GM21529 (cell line): ENCODE measurements around the gene APH1B.

Experiments used
- ATAC-seq: cut with Tn5 transposase; IDR thresholded peaks from one replicate; pipeline ENCODE4 v1.9.1; 2021; ENCODE audit not compliant: unreplicated experiment

APH1B gene

GRCh38 chr15:63350178-63350621 lies 72.8 kb downstream of the APH1B start:
- no peak for ATAC-seq

GRCh38 chr15:63351170-63351569 lies 73.8 kb downstream of the APH1B start:
- no peak for ATAC-seq

GRCh38 chr15:63352808-63353207 lies 75.4 kb downstream of the APH1B start:
- no peak for ATAC-seq

GRCh38 chr15:63353261-63353660 lies 75.9 kb downstream of the APH1B start:
- no peak for ATAC-seq

GRCh38 chr15:63353887-63354286 lies 76.5 kb downstream of the APH1B start:
- no peak for ATAC-seq

- no peak for ATAC-seq
Observed at GRCh38 chr15:63354821-63355650, 77.6 kb downstream of the APH1B start.

GRCh38 chr15:63357061-63357460 lies 79.7 kb downstream of the APH1B start:
- ATAC-seq, result no peak

- ATAC-seq, result no peak
Observed at GRCh38 chr15:63357731-63358130, 80.3 kb downstream of the APH1B start.

GRCh38 chr15:63358241-63359029 lies 81.0 kb downstream of the APH1B start:
- ATAC-seq, result no peak
